IPS-11a (cell line): Measurements from ENCODE around the gene TRIAP1.
"Not testable (repeated sequence)": the region's sequence is repeated elsewhere in the genome, so short reads cannot be mapped to it uniquely, and the experiment has no call there.

ENCODE experiments used
- H3K4me3 ChIP-seq: one replicate; pipeline ENCODE4 v1.5.1; 2013; ENCODE audit warnings: low read depth, low read length, control low read depth

The TRIAP1 gene

DNA sequence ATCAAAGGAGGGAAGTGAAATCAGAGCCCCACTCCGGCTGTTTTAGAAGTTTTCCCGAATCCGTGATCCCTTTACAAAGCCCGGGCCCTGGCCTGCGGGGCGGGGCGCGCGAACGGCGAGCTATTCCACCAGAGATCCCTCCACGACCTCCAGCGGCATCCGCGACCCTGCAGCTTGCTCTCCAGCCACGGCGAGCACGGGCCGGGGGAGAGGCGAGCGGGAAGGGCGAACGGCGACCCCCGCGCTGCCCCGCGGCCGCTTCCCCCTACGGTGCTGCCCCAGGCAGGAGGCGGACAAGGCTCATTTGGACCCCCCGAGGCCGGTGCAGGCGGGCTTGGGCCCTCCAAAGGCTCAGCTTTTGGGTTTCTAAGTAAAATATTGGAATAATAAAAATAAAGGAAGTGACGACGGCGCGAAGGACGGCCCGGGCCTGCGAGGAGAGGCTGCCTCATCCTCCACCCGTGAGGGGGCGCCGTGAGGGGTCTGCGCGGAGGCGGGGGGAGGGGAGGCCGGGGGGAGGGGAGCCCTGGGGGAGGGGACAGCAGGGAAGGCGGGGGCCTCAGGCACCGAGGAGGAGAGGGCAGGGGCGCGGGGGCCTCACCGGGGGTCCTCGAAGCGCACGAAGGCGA lies 22.8 kb upstream of the TRIAP1 start:
- H3K4me3 ChIP-seq = peak overlapping the region; percentile 94

DNA sequence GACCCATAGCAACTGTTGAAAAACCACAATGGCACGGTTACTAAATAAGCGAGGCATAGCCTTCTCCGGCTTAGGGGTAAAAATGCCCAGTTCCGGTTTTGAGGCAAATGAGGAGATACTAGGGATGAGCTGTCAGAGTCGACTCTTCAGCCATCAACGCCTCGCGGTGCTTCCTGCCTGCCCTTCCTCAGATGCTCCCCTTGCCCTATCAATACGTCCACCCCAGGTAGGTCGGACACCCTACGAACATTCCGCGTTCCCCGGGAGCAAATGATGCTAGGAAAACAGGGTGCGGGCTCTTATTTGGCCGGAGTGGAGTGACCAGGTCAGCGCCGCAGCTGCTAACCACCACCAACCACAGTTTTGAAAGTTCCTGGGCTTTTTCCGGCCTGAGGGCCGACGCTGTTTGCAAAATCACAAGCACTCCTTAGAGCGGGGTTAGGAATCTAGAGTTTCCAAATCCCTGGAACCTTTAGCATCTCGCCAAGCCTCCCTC lies 22.2 kb upstream of the TRIAP1 start:
- peak overlapping the region; percentile 94 for H3K4me3 ChIP-seq

DNA sequence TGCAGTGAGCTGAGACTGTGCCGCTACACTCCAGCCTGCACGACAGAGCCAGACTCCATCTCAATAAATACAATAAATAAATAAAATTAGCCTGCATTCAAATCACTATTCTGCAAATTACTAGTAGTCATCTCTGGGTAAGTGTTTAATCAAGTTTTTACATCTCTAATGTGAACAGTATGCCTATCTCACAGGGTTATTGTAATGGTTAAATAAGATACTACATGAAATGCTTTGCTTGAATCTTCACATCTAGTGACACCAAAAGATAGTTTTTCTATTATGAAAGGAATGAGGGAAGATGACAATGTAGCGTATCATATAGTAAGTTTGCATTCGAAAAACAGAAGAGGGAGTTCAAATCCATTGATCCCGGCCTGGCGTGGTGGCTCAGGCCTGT lies 21.3 kb upstream of the TRIAP1 start:
- H3K4me3 ChIP-seq = no peak overlapping the region

DNA sequence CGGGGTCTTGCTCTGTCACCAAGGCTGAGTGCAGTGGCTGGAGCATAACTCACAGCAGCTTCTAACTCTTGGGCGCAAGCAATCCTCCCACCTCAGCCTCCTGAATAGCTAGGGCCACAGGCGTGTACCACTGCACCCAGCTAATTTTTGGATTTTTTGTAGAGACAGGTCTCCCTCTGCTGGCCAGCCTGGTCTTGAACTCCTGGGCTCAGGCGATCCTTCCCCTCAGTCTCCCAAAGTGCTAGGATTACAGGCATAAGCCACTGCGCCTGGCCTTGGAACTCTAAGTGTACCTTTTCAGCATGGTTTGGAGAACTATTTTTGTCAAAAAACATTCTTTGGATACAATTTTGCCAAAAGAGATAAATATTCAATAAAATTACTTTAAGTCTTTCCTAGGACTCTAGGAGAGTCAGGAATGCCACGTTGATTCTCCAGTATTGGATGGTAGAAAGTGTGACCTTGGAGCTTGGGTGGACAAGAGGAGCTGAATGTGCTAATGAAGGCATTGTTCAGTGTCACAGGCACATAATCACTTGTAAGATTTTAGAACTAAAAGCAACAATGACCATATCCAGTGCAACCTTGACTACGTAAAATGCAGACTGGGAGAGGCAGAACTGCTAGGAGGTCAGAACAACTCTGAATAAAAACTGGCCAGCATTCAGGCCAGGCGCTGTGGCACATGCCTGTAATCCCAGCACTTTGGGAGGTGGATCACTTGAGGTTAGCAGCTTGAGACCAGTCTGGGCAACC lies 20.6 kb upstream of the TRIAP1 start:
- H3K4me3 ChIP-seq = no peak overlapping the region

DNA sequence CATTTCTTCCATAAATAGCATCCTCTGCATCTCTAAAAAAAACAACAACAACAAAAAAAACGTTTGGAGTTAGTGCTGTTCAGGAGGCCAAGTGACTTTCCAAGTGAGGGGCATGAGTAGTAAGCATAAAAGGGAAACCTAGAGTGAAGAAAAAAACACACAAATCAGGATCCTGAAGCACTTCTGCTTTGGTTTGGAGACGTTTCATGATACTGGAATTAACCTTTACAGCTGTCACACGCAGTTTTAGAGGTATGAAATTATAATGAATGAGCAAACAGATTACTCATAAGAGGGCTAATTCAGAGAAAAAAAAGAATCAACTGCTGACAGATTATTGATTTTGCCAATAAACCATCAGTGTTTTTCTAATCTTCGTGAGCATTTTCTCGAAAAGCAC lies 19.6 kb upstream of the TRIAP1 start:
- H3K4me3 ChIP-seq = no peak overlapping the region

DNA sequence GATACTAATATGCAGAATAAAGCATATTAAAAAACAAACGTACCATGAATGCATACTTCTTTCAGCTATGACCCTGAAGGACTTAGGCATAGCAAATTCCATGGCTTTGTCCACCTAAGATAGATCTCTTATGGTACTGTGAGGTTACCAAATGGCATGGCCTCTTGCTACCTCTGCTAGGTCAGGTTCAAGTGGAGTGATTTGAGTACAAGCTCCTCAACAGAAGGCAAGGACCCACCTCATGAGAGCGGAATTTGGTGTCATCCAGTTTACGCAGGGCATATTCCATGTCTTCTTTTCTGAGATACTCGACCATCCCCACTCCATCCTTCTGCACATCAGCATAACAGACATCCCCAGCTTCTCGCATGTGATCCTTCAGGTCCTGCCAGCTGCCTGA lies 17.5 kb upstream of the TRIAP1 start:
- H3K4me3 ChIP-seq = no peak overlapping the region

DNA sequence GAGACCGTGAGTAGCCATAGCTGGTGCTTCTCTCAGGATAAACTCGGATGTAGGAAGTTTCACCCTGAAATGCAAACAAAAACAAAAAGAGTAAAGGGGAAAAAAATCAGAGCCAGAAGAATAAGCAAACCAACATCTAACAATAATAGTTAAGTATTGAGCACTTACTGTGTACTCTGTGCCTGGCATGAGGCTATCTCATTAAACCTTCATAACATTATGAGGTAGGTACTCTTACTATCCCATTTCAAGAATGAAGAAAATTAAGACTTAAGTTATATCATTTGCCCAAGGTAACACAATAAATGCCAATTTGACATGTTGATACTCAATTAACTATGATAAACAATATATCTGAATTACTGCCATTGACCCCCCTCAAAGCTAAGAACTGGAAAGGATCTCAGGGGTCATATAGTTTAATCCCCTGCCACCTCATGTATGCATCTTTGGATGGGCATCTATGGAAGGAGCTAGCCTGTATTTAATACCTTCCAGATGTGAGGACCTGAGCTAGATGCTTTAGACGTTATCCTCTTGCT lies 16.0 kb upstream of the TRIAP1 start:
- H3K4me3 ChIP-seq = no peak overlapping the region

DNA sequence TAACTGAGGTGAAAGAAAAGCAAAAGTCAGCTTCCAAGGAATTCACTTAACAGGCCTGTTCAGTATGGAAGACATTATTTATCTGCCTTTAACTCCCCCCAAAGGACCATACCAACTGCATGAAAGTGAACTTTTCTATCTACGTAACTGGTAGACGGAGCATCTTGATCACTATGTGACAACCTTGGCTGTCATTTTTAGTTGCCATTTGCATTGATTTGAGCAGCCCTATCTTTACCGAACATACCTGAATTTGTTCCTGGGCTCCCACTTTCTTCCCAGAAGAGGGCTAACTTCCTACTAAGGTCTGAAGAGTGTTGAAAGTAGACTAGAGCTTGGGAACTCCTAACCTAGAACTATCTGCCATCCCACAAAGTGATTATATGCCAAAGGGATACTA lies 14.0 kb upstream of the TRIAP1 start:
- H3K4me3 ChIP-seq = no peak overlapping the region

DNA sequence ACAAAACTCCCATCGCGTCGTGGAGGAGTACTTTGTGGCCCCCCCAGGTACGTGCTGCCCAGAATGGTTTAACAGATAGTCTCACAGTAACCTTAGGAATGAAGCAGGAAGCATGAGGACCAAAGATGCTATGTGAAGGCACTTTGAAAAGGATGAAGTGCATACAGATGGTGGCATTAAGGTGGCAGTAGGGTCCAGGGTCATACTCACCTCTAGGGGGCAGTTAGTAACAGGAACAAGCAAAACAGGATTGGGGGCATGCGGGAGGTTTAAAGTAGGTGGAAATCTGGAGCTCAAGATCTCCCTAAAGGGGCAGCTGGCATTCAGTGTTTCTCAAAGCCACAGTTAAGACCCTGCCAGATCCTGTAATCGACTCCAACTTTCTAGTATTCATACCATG lies 10.9 kb upstream of the TRIAP1 start:
- no peak overlapping the region for H3K4me3 ChIP-seq

DNA sequence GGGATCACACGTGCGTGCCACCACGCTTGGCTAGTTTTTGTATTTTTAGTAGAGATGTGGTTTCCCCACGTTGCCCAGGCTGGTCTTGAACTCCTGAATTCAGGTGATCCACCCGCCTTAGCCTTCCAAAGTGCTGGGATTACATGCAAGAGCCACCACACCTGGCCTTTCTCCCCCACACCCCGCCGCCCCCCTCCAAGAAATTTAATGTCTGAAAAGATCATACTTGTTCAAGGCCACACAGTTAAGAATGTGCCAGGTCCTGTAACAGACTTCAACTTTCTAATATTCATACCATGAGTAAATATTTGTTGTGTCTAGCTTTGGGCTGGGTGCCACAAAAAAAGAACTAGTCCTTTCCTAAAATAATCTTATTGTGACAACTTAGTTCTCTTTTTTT lies 9.1 kb upstream of the TRIAP1 start:
- no peak overlapping the region for H3K4me3 ChIP-seq

DNA sequence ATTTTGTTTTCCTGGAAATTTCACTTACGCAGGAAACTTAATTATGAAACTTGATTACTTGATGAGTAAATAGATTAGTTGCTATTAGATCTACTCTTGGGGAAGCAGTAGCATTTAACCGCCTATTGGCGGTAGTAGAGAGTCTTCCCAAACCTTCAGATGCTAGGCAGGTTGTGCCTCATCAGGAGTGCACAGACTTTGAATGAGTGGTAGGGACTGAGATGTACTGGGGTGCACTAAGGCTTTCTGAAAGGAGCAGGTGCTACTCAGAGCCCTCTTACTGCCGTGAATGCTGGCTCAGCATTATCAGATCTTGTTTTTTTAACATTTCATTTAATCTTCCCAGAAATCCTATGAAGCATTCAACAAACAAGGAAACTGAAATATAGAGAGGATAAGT lies 7.8 kb upstream of the TRIAP1 start:
- no peak overlapping the region for H3K4me3 ChIP-seq

DNA sequence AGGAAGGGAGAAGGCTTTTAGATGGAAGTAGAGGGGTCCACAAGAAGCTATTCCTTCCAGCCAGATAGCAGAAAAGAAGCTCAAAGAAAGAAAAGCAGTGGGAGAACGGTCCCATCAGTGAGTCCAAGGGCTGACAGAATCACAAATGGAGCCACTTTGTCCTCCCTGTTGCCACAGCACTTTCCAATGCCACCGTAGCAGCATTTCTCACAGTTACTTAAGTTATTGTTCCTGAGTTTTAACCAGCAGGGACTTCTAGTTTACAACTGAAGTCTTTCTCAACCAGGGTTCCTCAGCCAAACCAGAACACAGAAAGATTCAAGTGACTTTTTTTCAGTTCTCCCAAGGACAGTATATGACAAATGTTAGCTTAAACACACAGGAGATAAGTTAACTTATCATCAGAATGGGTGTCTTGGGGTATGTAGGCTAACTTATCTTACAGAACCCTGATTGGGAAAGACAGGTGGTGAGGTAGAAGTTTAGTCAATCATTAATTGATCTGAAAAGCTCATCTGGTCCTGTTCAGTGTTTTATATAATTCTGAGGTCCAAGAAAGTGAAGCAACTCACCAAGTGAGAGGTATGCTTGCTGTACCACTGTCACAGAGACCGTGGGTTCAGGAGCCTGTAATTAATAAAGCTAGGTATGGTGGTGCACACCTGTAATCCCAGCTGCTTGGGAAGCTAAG lies 7.0 kb upstream of the TRIAP1 start:
- H3K4me3 ChIP-seq = no peak overlapping the region

DNA sequence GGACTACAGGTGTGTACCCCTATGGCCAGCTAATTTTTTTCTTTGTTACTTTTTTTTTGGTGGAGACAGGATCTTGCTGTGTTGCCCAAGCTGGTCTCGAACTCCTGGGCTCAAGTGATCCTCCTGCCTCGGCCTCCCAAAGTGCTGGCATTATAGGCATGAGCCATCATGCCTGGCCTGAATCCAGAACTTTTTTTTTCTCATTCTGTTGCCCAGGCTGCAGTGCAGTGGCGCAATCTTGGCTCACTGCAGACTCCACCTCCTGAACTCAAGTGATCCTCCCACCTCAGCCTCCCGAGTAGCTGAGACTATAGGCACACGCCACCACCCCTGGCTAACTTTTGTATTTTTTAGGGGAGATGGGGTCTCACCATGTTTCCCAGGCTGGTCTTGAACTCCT lies 6.3 kb upstream of the TRIAP1 start:
- H3K4me3 ChIP-seq = not testable (repeated sequence)

DNA sequence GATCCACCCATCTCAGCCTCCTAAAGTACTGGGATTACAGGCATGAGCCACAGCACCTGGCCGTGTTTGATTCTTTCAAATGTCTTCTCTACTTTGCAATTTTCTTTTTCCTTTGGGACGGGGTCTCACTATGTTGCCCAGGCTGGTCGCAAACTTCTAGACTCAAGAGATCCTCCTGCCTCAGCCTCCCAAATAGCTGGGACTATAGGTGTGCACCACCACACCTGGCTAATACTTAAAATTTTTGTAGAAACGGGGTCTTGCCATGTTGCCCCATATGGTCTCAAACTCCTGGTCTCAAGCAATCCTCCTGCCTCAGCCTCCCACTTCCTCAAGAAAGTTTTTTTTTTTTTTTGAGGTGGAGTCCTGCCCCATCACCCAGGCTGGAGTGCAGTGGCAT lies 1.8 kb upstream of the TRIAP1 start:
- no peak overlapping the region for H3K4me3 ChIP-seq

DNA sequence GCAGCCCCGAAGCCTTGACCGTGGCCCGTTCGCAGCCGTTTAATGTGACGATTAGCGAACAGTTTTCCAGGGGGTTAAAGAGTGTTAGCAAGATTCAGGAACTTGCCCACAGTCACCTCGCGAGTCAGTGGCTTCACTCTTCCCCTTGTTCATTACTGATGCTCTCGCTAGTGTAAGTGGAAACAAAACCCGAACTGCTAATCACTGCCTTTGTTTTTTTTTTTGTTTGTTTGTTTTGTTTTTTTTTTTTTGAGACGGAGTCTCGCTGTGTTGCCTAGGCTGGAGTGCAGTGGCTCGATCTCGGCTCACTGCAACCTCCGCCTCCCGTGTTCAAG lies 627 bp upstream of the TRIAP1 start:
- peak overlapping the region; percentile 99 for H3K4me3 ChIP-seq

DNA sequence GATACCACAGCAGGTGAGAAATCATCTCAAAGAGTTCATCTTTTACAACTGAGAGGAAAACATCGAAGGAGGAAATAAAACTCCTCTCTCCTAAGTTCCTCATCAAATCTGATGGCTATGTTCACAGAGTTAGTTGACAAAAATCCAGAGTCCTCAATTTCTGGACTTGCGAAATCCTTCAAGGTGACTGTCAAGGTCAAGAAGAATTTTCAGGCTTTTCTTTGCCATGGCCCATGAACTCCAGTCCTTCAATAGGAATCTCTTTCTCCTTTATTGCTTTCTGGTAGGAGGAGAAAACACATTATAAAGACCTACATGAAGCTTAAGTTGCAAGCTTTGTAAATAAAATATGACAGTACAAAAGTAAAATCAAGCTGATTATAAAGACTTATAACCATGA lies 1.5 kb downstream of the TRIAP1 start:
- no peak overlapping the region for H3K4me3 ChIP-seq

DNA sequence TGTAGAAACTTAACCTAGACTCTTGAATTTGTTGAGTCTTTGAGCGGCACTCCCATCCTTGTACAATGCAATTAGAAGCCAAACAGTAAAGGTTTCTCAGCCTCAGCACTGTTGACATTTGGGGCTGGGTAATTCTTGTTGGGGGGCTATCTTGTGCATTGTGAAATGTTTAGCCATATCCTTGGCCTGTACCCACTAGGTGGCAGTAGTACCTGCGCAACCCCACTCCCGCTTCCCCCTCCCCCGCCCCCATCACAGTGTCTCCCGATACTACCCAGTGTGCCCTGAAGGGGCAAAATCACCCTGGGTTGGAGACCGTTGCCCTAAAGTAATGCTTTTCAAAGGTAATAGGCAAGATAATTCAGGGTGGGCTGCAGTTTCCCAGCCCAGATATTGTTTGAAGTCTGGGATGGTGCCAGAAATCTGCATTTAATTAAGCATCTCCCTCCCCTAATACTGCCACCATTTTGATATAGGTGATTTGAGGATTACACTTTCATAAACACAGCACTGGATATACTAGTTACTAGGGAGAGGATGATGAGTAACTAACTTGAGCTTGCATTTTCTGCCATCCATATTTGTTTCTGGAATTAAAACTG lies 6.4 kb downstream of the TRIAP1 start:
- H3K4me3 ChIP-seq = no peak overlapping the region

DNA sequence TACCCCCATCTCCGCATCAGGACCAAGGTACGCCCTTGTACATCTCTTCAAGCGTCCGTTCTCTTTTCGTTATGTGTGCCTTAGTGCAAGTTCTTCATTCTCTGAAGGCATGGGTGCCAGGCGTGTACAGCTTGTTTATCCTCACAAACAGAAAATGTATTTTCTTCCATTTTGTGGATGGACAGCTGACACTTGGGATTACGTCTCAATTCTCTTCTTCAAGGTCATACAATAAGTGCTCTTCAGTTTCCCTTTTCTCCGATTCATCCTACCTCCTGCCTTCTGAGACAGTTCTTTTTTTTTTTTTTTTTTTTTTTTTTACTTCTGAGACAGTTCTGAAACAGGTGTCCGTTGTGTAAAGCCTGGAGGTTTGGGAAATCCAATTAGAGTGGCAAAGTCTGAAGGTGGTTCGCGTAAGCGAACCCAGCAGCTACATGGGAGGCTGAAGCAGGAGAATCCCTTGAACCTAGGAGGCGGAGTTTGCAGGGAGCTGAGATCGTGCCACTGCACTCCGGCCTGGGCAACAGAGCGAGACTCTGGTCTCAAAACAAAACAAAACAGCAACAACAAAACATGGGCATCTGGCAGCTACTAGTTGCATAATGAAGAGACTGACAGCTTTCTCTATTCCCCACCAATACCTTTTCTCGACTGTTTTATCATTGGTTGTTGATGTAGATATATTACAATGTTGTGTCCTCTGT lies 7.5 kb downstream of the TRIAP1 start:
- H3K4me3 ChIP-seq = peak overlapping the region; percentile 92

DNA sequence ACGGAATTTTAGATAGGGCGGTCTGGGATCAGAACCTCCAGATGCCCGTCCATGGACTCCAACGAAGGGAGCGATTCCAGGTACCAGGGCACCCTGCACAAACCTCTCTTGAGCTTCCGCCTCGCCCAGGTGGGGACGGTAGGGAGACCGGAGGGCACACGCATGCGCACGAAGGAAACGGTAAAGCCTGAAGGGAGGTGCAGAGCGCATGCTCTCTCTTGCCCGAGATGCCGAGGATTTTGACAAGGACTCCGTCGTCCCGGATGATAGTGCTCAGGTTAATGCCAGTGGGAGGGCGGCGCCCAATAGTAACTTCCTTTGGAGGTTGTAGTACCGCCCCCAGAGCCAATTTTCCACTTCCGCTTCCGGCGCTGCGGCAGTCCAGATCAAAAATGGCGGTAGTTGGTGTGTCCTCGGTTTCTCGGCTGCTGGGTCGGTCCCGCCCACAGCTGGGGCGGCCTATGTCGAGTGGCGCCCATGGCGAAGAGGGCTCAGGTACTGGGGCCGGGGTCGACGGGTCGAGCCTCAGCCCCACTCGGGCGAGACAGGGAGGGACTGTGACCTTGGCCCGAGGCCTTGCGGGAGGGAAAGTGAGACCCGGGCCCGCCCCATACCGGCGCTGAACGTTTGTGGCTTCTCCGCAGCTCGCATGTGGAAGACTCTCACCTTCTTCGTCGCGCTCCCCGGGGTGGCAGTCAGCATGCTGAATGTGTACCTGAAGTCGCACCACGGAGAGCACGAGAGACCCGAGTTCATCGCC lies 8.3 kb downstream of the TRIAP1 start, which contains the start of gene COX6A1:
TSS of gene COX6A1 (plus strand) at position 379 of the 760 bp plus-strand sequence. CDS start at position 393, 14 bp downstream.
- peak within 1 kb of the TSS; percentile 92 for H3K4me3 ChIP-seq
